ENCODE data around the gene PLCB1. TPM values are rescaled to one million over a fixed set of nuclear protein-coding genes. Genes with fewer than 3 reads are reported as not detected.

PLCB1 gene
- total RNA-seq, 1 donor from 2014 or later: 2.0 TPM

- DNase-seq (ENCODE audit: low read depth): no peak
Measured at GRCh38 chr20:8212286-8212685, 80.2 kb downstream of the PLCB1 start.

- no peak for DNase-seq (ENCODE audit: low read depth)
Measured at GRCh38 chr20:8213270-8213669, 81.2 kb downstream of the PLCB1 start.

- DNase-seq (ENCODE audit: low read depth): no peak
Measured at GRCh38 chr20:8213831-8214587, 81.9 kb downstream of the PLCB1 start.

GRCh38 chr20:8215361-8215781 lies 83.3 kb downstream of the PLCB1 start:
- DNase-seq (ENCODE audit: low read depth): peak; percentile 54

- DNase-seq (ENCODE audit: low read depth): no peak
Measured at GRCh38 chr20:8216375-8217200, 84.5 kb downstream of the PLCB1 start.

- peak; percentile 81 for DNase-seq (ENCODE audit: low read depth)
Measured at GRCh38 chr20:8218861-8219260, 86.8 kb downstream of the PLCB1 start.

- no peak for DNase-seq (ENCODE audit: low read depth)
Measured at GRCh38 chr20:8219403-8219802, 87.3 kb downstream of the PLCB1 start.

- no peak for DNase-seq (ENCODE audit: low read depth)
Measured at GRCh38 chr20:8220716-8221115, 88.7 kb downstream of the PLCB1 start.

GRCh38 chr20:8221887-8222419 lies 89.9 kb downstream of the PLCB1 start:
- no peak for DNase-seq (ENCODE audit: low read depth)

- peak; percentile 13 for DNase-seq (ENCODE audit: low read depth)
Measured at GRCh38 chr20:8223091-8223870, 91.2 kb downstream of the PLCB1 start.

GRCh38 chr20:8225658-8226057 lies 93.6 kb downstream of the PLCB1 start:
- DNase-seq (ENCODE audit: low read depth): no peak

GRCh38 chr20:8226106-8226505 lies 94.0 kb downstream of the PLCB1 start:
- no peak for DNase-seq (ENCODE audit: low read depth)

GRCh38 chr20:8227293-8227692 lies 95.2 kb downstream of the PLCB1 start:
- no peak for DNase-seq (ENCODE audit: low read depth)

- DNase-seq (ENCODE audit: low read depth): no peak
Measured at GRCh38 chr20:8228315-8228714, 96.2 kb downstream of the PLCB1 start.

GRCh38 chr20:8229090-8229489 lies 97.0 kb downstream of the PLCB1 start:
- DNase-seq (ENCODE audit: low read depth): no peak

GRCh38 chr20:8231038-8231437 lies 99.0 kb downstream of the PLCB1 start:
- no peak for DNase-seq (ENCODE audit: low read depth)

GRCh38 chr20:8232332-8232731 lies 100.3 kb downstream of the PLCB1 start:
- no peak for DNase-seq (ENCODE audit: low read depth)

GRCh38 chr20:8234580-8234979 lies 102.5 kb downstream of the PLCB1 start:
- no peak for DNase-seq (ENCODE audit: low read depth)

- DNase-seq (ENCODE audit: low read depth): no peak
Measured at GRCh38 chr20:8242066-8242465, 110.0 kb downstream of the PLCB1 start.

GRCh38 chr20:8242827-8243724 lies 111.0 kb downstream of the PLCB1 start:
- DNase-seq (ENCODE audit: low read depth): no peak

GRCh38 chr20:8244637-8245036 lies 112.6 kb downstream of the PLCB1 start:
- DNase-seq (ENCODE audit: low read depth): peak; percentile 47
